Measurements from ENCODE around the gene NTM. TPM values are rescaled to one million over a fixed set of nuclear protein-coding genes. Genes with fewer than 3 reads are reported as not detected.

The NTM gene
- total and polyA plus RNA-seq, 2 donors (not counting 1 experiment from before 2014, with no cell fraction given), result 12.3 to 28.6 TPM

GRCh38 chr11:131839326-131839725 lies 468.9 kb downstream of the NTM start:
- no peaks in the 10 kb centered on the region for H3K9me3 ChIP-seq (ENCODE audit: control insufficient read depth, insufficient read depth, low read depth, low read length)
- no peaks in the 10 kb centered on the region for H3K36me3 ChIP-seq (ENCODE audit: control insufficient read depth, insufficient read depth, low read length)
- H4K20me1 ChIP-seq (ENCODE audit: control insufficient read depth, extremely low read depth, insufficient read depth, low read length), result no peaks in the 10 kb centered on the region
- no peak overlapping the region for H3K4me2 ChIP-seq (ENCODE audit: extremely low read depth, insufficient read depth, low read length)
- H3K4me1 ChIP-seq (ENCODE audit: control insufficient read depth, extremely low read depth, insufficient read depth, low read length), result no peaks in the 10 kb centered on the region
- H3K4me3 ChIP-seq (replicated peaks in 1 of 4; ENCODE audit: control extremely low read depth in 1 of 4, insufficient read depth in 1 of 4, low read depth in 3 of 4, low read length in 4 of 4), result no peak overlapping the region
- H3K79me2 ChIP-seq (ENCODE audit: control insufficient read depth, insufficient read depth, low read length), result no peaks in the 10 kb centered on the region
- no peak overlapping the region for H2AFZ ChIP-seq (ENCODE audit: low read length)
- no peaks in the 10 kb centered on the region for H3K27me3 ChIP-seq (ENCODE audit: control insufficient read depth, insufficient read depth, low read length)
- no peak for DNase-seq (ENCODE audit: low read depth in 2 of 2)
- H3K9ac ChIP-seq (ENCODE audit: insufficient read depth, low read length), result no peak overlapping the region
- TF ChIP-seq EZH2 (IDR thresholded peaks at IDR 0.05; ENCODE audit: low read length, missing control alignments), result no peak
- TF ChIP-seq CTCF (conservative IDR thresholded peaks at IDR 0.05 in 1 of 2, IDR thresholded peaks at IDR 0.05 in 1 of 2; ENCODE audit: low read depth in 1 of 2, low read length in 2 of 2), result no peak
- H3K27ac ChIP-seq (ENCODE audit: insufficient read depth, low read length), result no peak overlapping the region

GRCh38 chr11:131840545-131840944 lies 470.1 kb downstream of the NTM start:
- no peak overlapping the region for H2AFZ ChIP-seq (ENCODE audit: low read length)
- no peaks in the 10 kb centered on the region for H3K4me1 ChIP-seq (ENCODE audit: control insufficient read depth, extremely low read depth, insufficient read depth, low read length)
- H3K36me3 ChIP-seq (ENCODE audit: control insufficient read depth, insufficient read depth, low read length), result no peaks in the 10 kb centered on the region
- no peak overlapping the region for H3K9ac ChIP-seq (ENCODE audit: insufficient read depth, low read length)
- H4K20me1 ChIP-seq (ENCODE audit: control insufficient read depth, extremely low read depth, insufficient read depth, low read length), result no peaks in the 10 kb centered on the region
- no peaks in the 10 kb centered on the region for H3K27me3 ChIP-seq (ENCODE audit: control insufficient read depth, insufficient read depth, low read length)
- no peak overlapping the region for H3K27ac ChIP-seq (ENCODE audit: insufficient read depth, low read length)
- TF ChIP-seq EZH2 (IDR thresholded peaks at IDR 0.05; ENCODE audit: low read length, missing control alignments) (no peak), CTCF (conservative IDR thresholded peaks at IDR 0.05 in 1 of 2, IDR thresholded peaks at IDR 0.05 in 1 of 2; ENCODE audit: low read depth in 1 of 2, low read length in 2 of 2) (no peak)
- no peaks in the 10 kb centered on the region for H3K79me2 ChIP-seq (ENCODE audit: control insufficient read depth, insufficient read depth, low read length)
- DNase-seq (ENCODE audit: low read depth in 2 of 2), result no peak
- no peak overlapping the region for H3K4me3 ChIP-seq (replicated peaks in 1 of 4; ENCODE audit: control extremely low read depth in 1 of 4, insufficient read depth in 1 of 4, low read depth in 3 of 4, low read length in 4 of 4)
- H3K9me3 ChIP-seq (ENCODE audit: control insufficient read depth, insufficient read depth, low read depth, low read length), result no peaks in the 10 kb centered on the region
- H3K4me2 ChIP-seq (ENCODE audit: extremely low read depth, insufficient read depth, low read length), result no peak overlapping the region

- TF ChIP-seq CTCF (conservative IDR thresholded peaks at IDR 0.05 in 1 of 2, IDR thresholded peaks at IDR 0.05 in 1 of 2; ENCODE audit: low read depth in 1 of 2, low read length in 2 of 2) (no peak), EZH2 (IDR thresholded peaks at IDR 0.05; ENCODE audit: low read length, missing control alignments) (no peak)
- Histone ChIP-seq H3K4me3 (replicated peaks in 1 of 4; ENCODE audit: control extremely low read depth in 1 of 4, insufficient read depth in 1 of 4, low read depth in 3 of 4, low read length in 4 of 4) (no peak overlapping the region), H3K79me2 (ENCODE audit: control insufficient read depth, insufficient read depth, low read length) (no peaks in the 10 kb centered on the region), H3K27me3 (ENCODE audit: control insufficient read depth, insufficient read depth, low read length) (no peaks in the 10 kb centered on the region), H3K27ac (ENCODE audit: insufficient read depth, low read length) (no peak overlapping the region), H4K20me1 (ENCODE audit: control insufficient read depth, extremely low read depth, insufficient read depth, low read length) (no peaks in the 10 kb centered on the region), H3K36me3 (ENCODE audit: control insufficient read depth, insufficient read depth, low read length) (no peaks in the 10 kb centered on the region), H2AFZ (ENCODE audit: low read length) (no peak overlapping the region), H3K4me2 (ENCODE audit: extremely low read depth, insufficient read depth, low read length) (no peak overlapping the region), H3K9ac (ENCODE audit: insufficient read depth, low read length) (no peak overlapping the region), H3K4me1 (ENCODE audit: control insufficient read depth, extremely low read depth, insufficient read depth, low read length) (no peaks in the 10 kb centered on the region), H3K9me3 (ENCODE audit: control insufficient read depth, insufficient read depth, low read depth, low read length) (no peaks in the 10 kb centered on the region)
- DNase-seq (ENCODE audit: low read depth in 2 of 2), result peak in 1 of 2 donors; percentile 57
These were observed 470.6 kb downstream of the NTM start for GRCh38 chr11:131841028-131841427.
